ENCODE results near the gene RNF112.

- TF ChIP-seq, protein P1, sequence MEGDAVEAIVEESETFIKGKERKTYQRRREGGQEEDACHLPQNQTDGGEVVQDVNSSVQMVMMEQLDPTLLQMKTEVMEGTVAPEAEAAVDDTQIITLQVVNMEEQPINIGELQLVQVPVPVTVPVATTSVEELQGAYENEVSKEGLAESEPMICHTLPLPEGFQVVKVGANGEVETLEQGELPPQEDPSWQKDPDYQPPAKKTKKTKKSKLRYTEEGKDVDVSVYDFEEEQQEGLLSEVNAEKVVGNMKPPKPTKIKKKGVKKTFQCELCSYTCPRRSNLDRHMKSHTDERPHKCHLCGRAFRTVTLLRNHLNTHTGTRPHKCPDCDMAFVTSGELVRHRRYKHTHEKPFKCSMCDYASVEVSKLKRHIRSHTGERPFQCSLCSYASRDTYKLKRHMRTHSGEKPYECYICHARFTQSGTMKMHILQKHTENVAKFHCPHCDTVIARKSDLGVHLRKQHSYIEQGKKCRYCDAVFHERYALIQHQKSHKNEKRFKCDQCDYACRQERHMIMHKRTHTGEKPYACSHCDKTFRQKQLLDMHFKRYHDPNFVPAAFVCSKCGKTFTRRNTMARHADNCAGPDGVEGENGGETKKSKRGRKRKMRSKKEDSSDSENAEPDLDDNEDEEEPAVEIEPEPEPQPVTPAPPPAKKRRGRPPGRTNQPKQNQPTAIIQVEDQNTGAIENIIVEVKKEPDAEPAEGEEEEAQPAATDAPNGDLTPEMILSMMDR (IDR thresholded peaks at IDR 0.05): no peak
- no peak for TF ChIP-seq EZH2phosphoT487 (IDR thresholded peaks at IDR 0.05)
Measured at GRCh38 chr17:19379361-19380065, 31.5 kb upstream of the RNF112 start.
